IPS DF 6.9 (cell line): ENCODE results near the gene KNOP1.

Source experiments
- DNase-seq: peaks from one replicate; pipeline ENCODE4 v3.0.0-alpha.2; 2013; ENCODE audit warnings: low read depth, low spot score
- H3K27ac ChIP-seq: one replicate; pipeline ENCODE4 v1.5.1; 2013; ENCODE audit warnings: low read length, control low read depth
- H3K27me3 ChIP-seq: 2 replicates; pipeline ENCODE4 v1.6.1; 2013; ENCODE audit warnings: mild to moderate bottlenecking, low read length; ENCODE audit not compliant: control insufficient read depth, insufficient read depth
- H3K36me3 ChIP-seq: 2 replicates; pipeline ENCODE4 v1.6.1; 2013; ENCODE audit warnings: low read length; ENCODE audit not compliant: control insufficient read depth, insufficient read depth
- H3K4me1 ChIP-seq: 2 replicates; pipeline ENCODE4 v1.6.1; 2013; ENCODE audit warnings: low read length; ENCODE audit not compliant: control insufficient read depth, insufficient read depth
- H3K4me3 ChIP-seq: 2 replicates; pipeline ENCODE4 v1.5.1; 2013; ENCODE audit warnings: mild to moderate bottlenecking, low read length
- H3K9me3 ChIP-seq: 2 replicates; pipeline ENCODE4 v1.6.1; 2013; ENCODE audit warnings: low read length, inconsistent platforms; ENCODE audit not compliant: control insufficient read depth, insufficient read depth
- WGBS: extraction: QIAGEN DNeasy Blood & Tissue Kit; methylation state at CpG from one replicate; pipeline ENCODE4 v1.1.7; 2013; ENCODE audit warnings: mixed read lengths, missing lambda C conversion rate; ENCODE audit not compliant: insufficient read length, insufficient coverage; 5-methylcytosine and 5-hydroxymethylcytosine counted together

Gene KNOP1, protein sequence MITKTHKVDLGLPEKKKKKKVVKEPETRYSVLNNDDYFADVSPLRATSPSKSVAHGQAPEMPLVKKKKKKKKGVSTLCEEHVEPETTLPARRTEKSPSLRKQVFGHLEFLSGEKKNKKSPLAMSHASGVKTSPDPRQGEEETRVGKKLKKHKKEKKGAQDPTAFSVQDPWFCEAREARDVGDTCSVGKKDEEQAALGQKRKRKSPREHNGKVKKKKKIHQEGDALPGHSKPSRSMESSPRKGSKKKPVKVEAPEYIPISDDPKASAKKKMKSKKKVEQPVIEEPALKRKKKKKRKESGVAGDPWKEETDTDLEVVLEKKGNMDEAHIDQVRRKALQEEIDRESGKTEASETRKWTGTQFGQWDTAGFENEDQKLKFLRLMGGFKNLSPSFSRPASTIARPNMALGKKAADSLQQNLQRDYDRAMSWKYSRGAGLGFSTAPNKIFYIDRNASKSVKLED

DNA sequence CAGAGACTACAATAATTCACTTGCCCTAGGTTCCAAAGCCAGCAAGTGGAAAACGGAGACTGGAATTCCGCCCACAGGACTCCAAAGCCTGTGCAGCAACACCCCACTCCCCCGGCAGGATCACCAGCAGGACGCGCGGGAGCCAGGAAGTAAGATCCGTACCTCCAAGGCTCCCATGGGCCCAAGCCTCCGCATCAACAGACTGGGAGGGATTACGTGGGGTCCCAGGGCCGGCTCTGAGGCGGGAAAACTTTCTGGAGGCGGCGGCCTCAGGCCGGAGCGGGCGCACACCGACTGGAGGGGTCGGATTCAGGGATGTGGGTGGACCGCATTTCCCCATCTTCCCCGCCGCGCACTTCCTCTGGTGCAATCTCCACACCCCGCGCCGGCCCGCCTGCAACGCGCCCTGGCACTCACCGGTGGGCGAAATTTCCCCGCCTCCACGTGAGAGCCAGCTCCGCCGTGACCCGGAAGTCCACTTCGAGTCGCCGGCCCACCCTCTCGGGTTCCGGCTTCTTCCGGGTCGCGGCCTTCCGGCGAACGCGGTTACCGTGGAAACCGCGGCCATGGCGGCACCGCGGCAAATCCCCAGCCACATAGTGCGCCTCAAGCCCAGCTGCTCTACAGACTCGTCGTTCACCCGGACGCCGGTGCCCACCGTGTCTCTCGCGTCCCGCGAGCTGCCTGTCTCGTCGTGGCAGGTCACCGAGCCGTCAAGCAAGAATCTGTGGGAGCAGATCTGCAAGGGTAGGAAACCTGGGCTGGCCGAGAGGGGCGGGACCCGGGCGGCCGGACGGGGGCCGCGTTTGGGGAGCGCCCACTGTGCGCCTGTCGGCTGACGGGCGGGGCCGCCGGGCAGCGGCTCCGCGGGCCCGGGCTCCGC is at the start of gene KNOP1, which contains the start of gene IQCK:
Gene KNOP1, minus strand, starts transcription at position 487 of the 883 bp plus-strand sequence. CDS start 3,192 bp downstream, outside the sequence.
Gene IQCK, plus strand, starts transcription at position 531 of the 883 bp plus-strand sequence. Its CDS starts 36 bp downstream, at position 567.
- Histone ChIP-seq H3K4me1 (no peaks in the 10 kb centered on the region), H3K9me3 (no peaks in the 10 kb centered on the region), H3K27ac (no peak within 1 kb of the TSS), H3K4me3 (peak within 1 kb of the TSS; percentile 71), H3K27me3 (no peaks in the 10 kb centered on the region), H3K36me3 (peaks cover 6% of the 10 kb centered on the region)
- no CpG with 5 or more reads among the region's 88 CpGs for WGBS
- peak; percentile 83 for DNase-seq

- Histone ChIP-seq H3K27ac (no peak overlapping the region), H3K9me3 (no peaks in the 10 kb centered on the region), H3K4me1 (peaks cover 2% of the 10 kb centered on the region), H3K4me3 (no peak overlapping the region), H3K27me3 (no peaks in the 10 kb centered on the region), H3K36me3 (no peaks in the 10 kb centered on the region)
- no peak for DNase-seq
- no CpG with 5 or more reads among the region's 13 CpGs for WGBS
Measured at GRCh38 chr16:19767497-19767896, 49.5 kb upstream of the KNOP1 start.

GRCh38 chr16:19766988-19767387 is 49.0 kb upstream of the KNOP1 start:
- H3K9me3 ChIP-seq: no peaks in the 10 kb centered on the region
- WGBS: no CpG with 5 or more reads among the region's 9 CpGs
- DNase-seq: no peak
- H3K36me3 ChIP-seq: no peaks in the 10 kb centered on the region
- no peak overlapping the region for H3K4me3 ChIP-seq
- H3K4me1 ChIP-seq: peaks cover 2% of the 10 kb centered on the region
- no peaks in the 10 kb centered on the region for H3K27me3 ChIP-seq
- no peak overlapping the region for H3K27ac ChIP-seq

DNA sequence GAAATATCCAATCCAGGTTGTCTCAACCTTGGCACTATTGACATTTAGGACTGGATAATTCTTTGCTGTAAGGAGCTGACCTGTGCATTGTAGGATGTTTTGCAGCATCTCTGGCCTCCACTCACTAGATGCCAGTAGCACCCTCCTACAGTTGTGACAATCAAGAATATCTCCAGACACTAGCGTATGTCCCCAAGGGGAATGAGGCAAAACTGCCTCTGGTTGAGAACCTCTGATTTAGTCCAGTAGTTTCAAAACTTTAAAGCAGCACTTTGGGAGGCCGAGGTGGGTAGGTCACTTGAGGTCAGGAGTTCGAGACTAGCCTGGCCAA is 48.5 kb upstream of the KNOP1 start:
- no peak for DNase-seq
- no CpG with 5 or more reads among the region's 3 CpGs for WGBS
- no peaks in the 10 kb centered on the region for H3K9me3 ChIP-seq

GRCh38 chr16:19765860-19766553 is 48.0 kb upstream of the KNOP1 start:
- no peak for DNase-seq
- Histone ChIP-seq H3K4me3 (no peak overlapping the region), H3K4me1 (peaks cover 2% of the 10 kb centered on the region), H3K9me3 (no peaks in the 10 kb centered on the region), H3K27ac (no peak overlapping the region), H3K36me3 (no peaks in the 10 kb centered on the region), H3K27me3 (no peaks in the 10 kb centered on the region)
- WGBS: no CpG with 5 or more reads among the region's 6 CpGs

More for the DNA sequence above, 48.5 kb upstream of the KNOP1 start:
- Histone ChIP-seq H3K36me3 (no peaks in the 10 kb centered on the region), H3K27ac (no peak overlapping the region), H3K27me3 (no peaks in the 10 kb centered on the region), H3K4me1 (peaks cover 2% of the 10 kb centered on the region), H3K4me3 (no peak overlapping the region)

DNA sequence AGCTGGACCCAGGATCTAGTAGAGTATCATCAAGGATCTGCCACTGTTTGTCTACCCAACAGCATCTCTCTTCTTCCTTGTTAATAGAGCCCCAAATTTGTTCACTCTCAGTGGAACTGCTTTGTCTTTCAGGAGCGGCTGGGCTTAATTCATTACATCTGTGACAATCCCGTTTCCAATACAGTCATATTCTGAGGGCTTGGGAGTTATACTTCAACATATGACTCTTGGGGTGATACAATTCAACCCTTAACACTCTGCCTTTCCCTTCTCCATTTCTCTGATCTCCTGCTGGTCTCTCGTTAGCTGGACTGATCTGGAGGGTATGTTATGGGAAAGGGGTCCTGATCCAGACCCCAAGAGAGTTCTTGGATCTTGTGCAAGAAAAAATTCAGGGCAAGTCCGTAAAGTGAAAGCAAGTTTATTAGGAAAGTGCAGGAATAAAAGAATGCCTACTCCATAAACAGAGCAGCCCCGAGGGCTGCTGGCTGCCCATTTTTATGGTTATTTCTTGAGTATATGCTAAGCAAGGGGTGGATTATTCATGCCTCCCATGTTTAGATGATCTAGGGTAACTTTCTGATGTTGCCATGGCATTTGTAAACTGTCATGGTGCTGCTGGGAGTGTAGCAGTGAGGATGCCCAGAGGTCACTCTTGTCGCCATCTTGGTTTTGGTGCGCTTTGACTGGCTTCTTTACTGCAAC is 42.5 kb upstream of the KNOP1 start:
- no peak for DNase-seq
- Histone ChIP-seq H3K4me3 (no peak overlapping the region), H3K27me3 (no peaks in the 10 kb centered on the region), H3K36me3 (no peaks in the 10 kb centered on the region), H3K9me3 (no peaks in the 10 kb centered on the region), H3K27ac (no peak overlapping the region), H3K4me1 (no peaks in the 10 kb centered on the region)
- no CpG with 5 or more reads among the region's 7 CpGs for WGBS

DNA sequence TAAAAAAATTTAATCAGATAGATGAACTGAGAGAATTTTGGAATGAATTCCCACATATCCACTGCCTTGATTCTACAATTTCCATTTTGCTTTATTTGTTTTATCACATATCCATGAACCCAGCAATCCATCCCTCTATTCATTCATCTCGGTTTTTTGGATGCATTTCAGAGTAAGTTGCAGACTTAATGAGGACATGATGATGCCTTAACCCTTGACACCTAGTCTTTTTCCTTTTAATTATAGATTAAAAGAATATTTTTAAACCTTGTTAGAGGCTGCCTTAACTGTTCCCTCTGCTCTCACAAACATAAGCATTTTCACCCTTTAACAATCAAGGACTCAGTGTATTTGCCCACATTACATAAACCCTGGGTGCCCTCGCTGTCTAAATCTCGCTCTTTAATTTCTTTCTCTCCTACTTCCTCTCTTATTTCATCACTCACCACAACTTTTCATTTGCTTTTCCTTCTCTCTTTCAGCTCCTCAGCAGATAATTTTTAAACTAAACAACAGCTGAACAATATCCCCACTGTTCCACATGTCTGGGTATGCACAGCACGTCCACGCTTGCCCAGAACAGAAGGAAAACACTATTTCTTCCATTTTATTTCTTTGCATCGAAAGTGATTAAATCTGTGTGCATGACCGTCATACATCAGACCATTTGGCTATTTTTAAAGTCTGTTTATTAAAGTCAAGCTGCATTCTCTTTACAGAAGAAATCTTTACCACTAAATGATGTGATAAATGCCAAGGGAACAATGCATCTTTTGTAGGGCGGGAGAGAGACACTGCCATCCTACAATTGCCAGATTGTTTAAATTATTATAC is 40.0 kb upstream of the KNOP1 start:
- Histone ChIP-seq H3K9me3 (no peaks in the 10 kb centered on the region), H3K4me1 (no peaks in the 10 kb centered on the region), H3K36me3 (no peaks in the 10 kb centered on the region), H3K27me3 (no peaks in the 10 kb centered on the region), H3K4me3 (no peak overlapping the region), H3K27ac (no peak overlapping the region)
- DNase-seq: no peak
- 100% methylated on average over 2 of the region's 8 CpGs for WGBS

- Histone ChIP-seq H3K9me3 (no peaks in the 10 kb centered on the region), H3K4me1 (no peaks in the 10 kb centered on the region), H3K27ac (no peak overlapping the region), H3K36me3 (no peaks in the 10 kb centered on the region), H3K4me3 (no peak overlapping the region), H3K27me3 (no peaks in the 10 kb centered on the region)
- no peak for DNase-seq
- WGBS: no CpG with 5 or more reads among the region's 5 CpGs
Measured at GRCh38 chr16:19757026-19757425, 39.0 kb upstream of the KNOP1 start.

DNA sequence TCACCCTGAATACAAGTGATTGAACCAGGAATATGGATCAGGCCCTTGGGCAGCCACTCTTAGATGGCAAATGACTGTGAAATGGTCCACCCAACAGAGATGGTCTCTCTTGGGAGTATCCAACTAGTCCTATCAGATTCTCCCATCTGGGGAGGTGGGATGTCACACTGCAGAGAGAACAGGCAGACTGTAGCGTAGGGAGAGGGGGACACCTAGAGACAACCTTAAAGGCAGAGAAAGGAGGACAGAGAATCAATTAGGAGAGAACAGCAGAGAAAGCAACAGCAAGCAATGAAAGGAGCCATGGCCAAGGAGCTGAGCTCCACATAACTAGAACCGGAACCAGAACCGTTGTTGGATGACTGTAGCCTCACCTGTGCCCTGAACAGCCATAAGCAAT is 37.2 kb upstream of the KNOP1 start:
- H3K36me3 ChIP-seq: no peaks in the 10 kb centered on the region
- no CpG with 5 or more reads among the region's 3 CpGs for WGBS
- no peaks in the 10 kb centered on the region for H3K4me1 ChIP-seq
- H3K27me3 ChIP-seq: no peaks in the 10 kb centered on the region
- no peak for DNase-seq
- no peak overlapping the region for H3K27ac ChIP-seq
- no peak overlapping the region for H3K4me3 ChIP-seq
- no peaks in the 10 kb centered on the region for H3K9me3 ChIP-seq
